GM12878 (cell line): ENCODE data around the gene TRAPPC12.

Experiments
- ATF2 ChIP-seq: IDR thresholded peaks from 2 replicates; pipeline ENCODE4 v1.6.1; 2012; ENCODE audit warnings: low read length, inconsistent platforms
- BMI1 ChIP-seq: fragments of 450-650 bp; IDR thresholded peaks from 2 replicates; pipeline ENCODE4 v1.6.1; 2016; ENCODE audit warnings: mild to moderate bottlenecking, moderate library complexity, borderline replicate concordance
- CTCF ChIP-seq, 3 experiments: IDR thresholded peaks in 2 of 3; conservative IDR thresholded peaks in 1 of 3; 2 replicates each; pipeline ENCODE4 v1.5.1; 2011; ENCODE audit warnings: low read depth in 3 of 3, low read length in 3 of 3, mild to moderate bottlenecking in 3 of 3, control low read depth in 2 of 3, moderate library complexity in 2 of 3, inconsistent platforms in 1 of 3, mixed read lengths in 1 of 3; ENCODE audit not compliant: control insufficient read depth in 2 of 3, insufficient read depth in 1 of 3; ENCODE audit errors: extremely low read depth in 1 of 3
- CUX1 ChIP-seq: IDR thresholded peaks from 2 replicates; pipeline ENCODE4 v1.6.1; 2012; ENCODE audit warnings: improper control_type of control experiment, low read depth, low read length; ENCODE audit not compliant: insufficient replicate concordance
- EP300 ChIP-seq, 2 experiments: fragments of 150-350 bp in 1 of 2; IDR thresholded peaks; 2 replicates each; pipeline ENCODE4 v1.6.1; 2011 to 2012; ENCODE audit warnings: low read depth in 2 of 2, low read length in 2 of 2, borderline replicate concordance in 1 of 2, improper control_type of control experiment in 1 of 2, inconsistent platforms in 1 of 2; ENCODE audit not compliant: control insufficient read depth in 1 of 2
- FOS ChIP-seq: IDR thresholded peaks from 3 replicates; pipeline ENCODE4 v1.6.1; 2011; ENCODE audit warnings: borderline replicate concordance; ENCODE audit not compliant: insufficient read length; ENCODE audit errors: extremely low read depth
- MYC ChIP-seq: IDR thresholded peaks from 2 replicates; pipeline ENCODE4 v1.6.1; 2011; ENCODE audit warnings: mild to moderate bottlenecking, low read length, moderate library complexity, inconsistent platforms; ENCODE audit not compliant: insufficient read depth, insufficient replicate concordance, insufficient read length, severe bottlenecking
- POLR2A ChIP-seq: IDR thresholded peaks from 2 replicates; pipeline ENCODE4 v1.6.1; 2011; ENCODE audit warnings: low read depth, mild to moderate bottlenecking, low read length
- RAD51 ChIP-seq: fragments of 450-650 bp; IDR thresholded peaks from 2 replicates; pipeline ENCODE4 v1.6.1; 2016; ENCODE audit warnings: moderate library complexity, mild to moderate bottlenecking, inconsistent platforms
- RFX5 ChIP-seq: IDR thresholded peaks from 2 replicates; pipeline ENCODE4 v1.6.1; 2011; ENCODE audit warnings: low read depth, low read length, improper control_type of control experiment

GRCh38 chr2:3449086-3449485 lies 69.6 kb downstream of the TRAPPC12 start:
- TF ChIP-seq CTCF (IDR thresholded peaks at IDR 0.05 in 2 of 3, conservative IDR thresholded peaks at IDR 0.05 in 1 of 3; ENCODE audit: control insufficient read depth in 2 of 3, extremely low read depth in 1 of 3, insufficient read depth in 1 of 3, low read depth in 3 of 3, low read length in 3 of 3) (no peak), CUX1 (no peak), FOS (no peak), BMI1 (no peak), ATF2 (no peak), RAD51 (no peak), POLR2A (no peak), RFX5 (no peak), EP300 (IDR thresholded peaks at IDR 0.05; ENCODE audit: borderline replicate concordance in 1 of 2, control insufficient read depth in 1 of 2, low read depth in 2 of 2, low read length in 2 of 2) (no peak), MYC (no peak)
